GM19468 (cell line): ENCODE results near the gene BCR.

Source experiments
- ATAC-seq: cut with Tn5 transposase; IDR thresholded peaks from one replicate; pipeline ENCODE4 v1.9.1; 2021; ENCODE audit warnings: mild to moderate bottlenecking, moderate library complexity, moderate number of reproducible peaks; ENCODE audit not compliant: unreplicated experiment; ENCODE audit errors: extremely low read depth

The BCR gene

GRCh38 chr22:23282089-23282501, 101.8 kb downstream of the BCR start:
- no peak for ATAC-seq

- ATAC-seq: no peak
Measured at GRCh38 chr22:23282516-23282915, 102.2 kb downstream of the BCR start.

- no peak for ATAC-seq
Measured at GRCh38 chr22:23282986-23283385, 102.7 kb downstream of the BCR start.

GRCh38 chr22:23283591-23284503, 103.5 kb downstream of the BCR start:
- no peak for ATAC-seq

GRCh38 chr22:23284504-23285033, 104.3 kb downstream of the BCR start:
- no peak for ATAC-seq

- ATAC-seq: no peak
Measured at GRCh38 chr22:23285236-23285635, 104.9 kb downstream of the BCR start.

GRCh38 chr22:23285734-23286133, 105.4 kb downstream of the BCR start:
- no peak for ATAC-seq

- ATAC-seq: no peak
Measured at GRCh38 chr22:23286296-23286695, 106.0 kb downstream of the BCR start.

- no peak for ATAC-seq
Measured at GRCh38 chr22:23287136-23288095, 107.1 kb downstream of the BCR start.

- no peak for ATAC-seq
Measured at GRCh38 chr22:23288301-23289129, 108.2 kb downstream of the BCR start.

GRCh38 chr22:23289130-23289503, 108.8 kb downstream of the BCR start:
- no peak for ATAC-seq

- no peak for ATAC-seq
Measured at GRCh38 chr22:23289851-23290724, 109.8 kb downstream of the BCR start.

GRCh38 chr22:23291806-23292452, 111.6 kb downstream of the BCR start:
- ATAC-seq: no peak

- ATAC-seq: no peak
Measured at GRCh38 chr22:23292453-23293350, 112.4 kb downstream of the BCR start.

- no peak for ATAC-seq
Measured at GRCh38 chr22:23293720-23294119, 113.4 kb downstream of the BCR start.

- no peak for ATAC-seq
Measured at GRCh38 chr22:23294221-23294620, 113.9 kb downstream of the BCR start.

- ATAC-seq: no peak
Measured at GRCh38 chr22:23300476-23300875, 120.2 kb downstream of the BCR start.
